Coronary artery (tissue), 2 donors: ENCODE results near the gene CLASRP.
A peak's percentile ranks its signal among the peaks of the same experiment; 100 is the strongest.

Source experiments
- DNase-seq: peaks from one replicate; pipeline ENCODE4 v3.0.0-alpha.2; 2017; ENCODE audit warnings: low spot score
- H3K27ac ChIP-seq, 2 donors: fragments of 200-600 bp; sonication (generic); one replicate each; pipeline ENCODE4 v1.5.1; 2016 to 2019
- H3K4me3 ChIP-seq: fragments of 200-600 bp; sonication (generic); 2 replicates; pipeline ENCODE4 v1.5.1; 2016; ENCODE audit warnings: mild to moderate bottlenecking, moderate library complexity
- CTCF ChIP-seq: fragments of 200-600 bp; sonication (generic); IDR thresholded peaks from one replicate; pipeline ENCODE4 v1.5.1; 2019; ENCODE audit warnings: antibody characterized with exemption

Gene CLASRP

GRCh38 chr19:45095496-45096413 lies 56.9 kb downstream of the CLASRP start:
- no peak overlapping the region for H3K27ac ChIP-seq
- no peak overlapping the region for H3K4me3 ChIP-seq
- no peak for DNase-seq
- TF ChIP-seq CTCF = no peak

- no peak overlapping the region for H3K4me3 ChIP-seq
- H3K27ac ChIP-seq = no peak overlapping the region
- no peak for TF ChIP-seq CTCF
Observed at GRCh38 chr19:45096700-45097099, 57.9 kb downstream of the CLASRP start.

GRCh38 chr19:45097450-45097775 lies 58.6 kb downstream of the CLASRP start:
- Histone ChIP-seq H3K27ac (no peak overlapping the region), H3K4me3 (no peak overlapping the region)
- DNase-seq = no peak
- no peak for TF ChIP-seq CTCF

More at GRCh38 chr19:45096700-45097099, 57.9 kb downstream of the CLASRP start:
- no peak for DNase-seq

- Histone ChIP-seq H3K4me3 (peak overlapping the region; percentile 28), H3K27ac (peak overlapping the region in 1 of 2 donors; percentile 0)
- TF ChIP-seq CTCF = no peak
- no peak for DNase-seq
Observed at GRCh38 chr19:45097776-45098520, 59.1 kb downstream of the CLASRP start.

- no peak for DNase-seq
- Histone ChIP-seq H3K27ac (no peak overlapping the region), H3K4me3 (peak overlapping the region; percentile 28)
- TF ChIP-seq CTCF = no peak
Observed at GRCh38 chr19:45098521-45099466, 59.9 kb downstream of the CLASRP start.

GRCh38 chr19:45099467-45100191 lies 60.8 kb downstream of the CLASRP start:
- no peak for DNase-seq
- TF ChIP-seq CTCF = no peak
- Histone ChIP-seq H3K27ac (no peak overlapping the region), H3K4me3 (no peak overlapping the region)
